T1000 (cell line): ENCODE measurements around the gene MAN2A1.
"Not testable (repeated sequence)": the region's sequence is repeated elsewhere in the genome, so short reads cannot be mapped to it uniquely, and the experiment has no call there.

Experiments
- DNase-seq: peaks from one replicate; lab custom pipeline; 2025; ENCODE audit warnings: mixed read lengths; lab: John Stamatoyannopoulos, UW

The MAN2A1 gene

GRCh38 chr5:109755761-109756160 is 66.0 kb downstream of the MAN2A1 start:
- DNase-seq = no peak

- DNase-seq = no peak
These were observed 66.9 kb downstream of the MAN2A1 start for GRCh38 chr5:109756543-109757185.

GRCh38 chr5:109757490-109757889 is 67.8 kb downstream of the MAN2A1 start:
- DNase-seq = no peak

- no peak for DNase-seq
These were observed 69.6 kb downstream of the MAN2A1 start for GRCh38 chr5:109759306-109759705.

GRCh38 chr5:109760130-109760529 is 70.4 kb downstream of the MAN2A1 start:
- DNase-seq = not testable (repeated sequence)

- no peak for DNase-seq
These were observed 73.1 kb downstream of the MAN2A1 start for GRCh38 chr5:109762821-109763220.

- no peak for DNase-seq
These were observed 77.7 kb downstream of the MAN2A1 start for GRCh38 chr5:109767184-109767995.

- no peak for DNase-seq
These were observed 78.3 kb downstream of the MAN2A1 start for GRCh38 chr5:109767997-109768396.

- no peak for DNase-seq
These were observed 80.0 kb downstream of the MAN2A1 start for GRCh38 chr5:109769597-109770291.

GRCh38 chr5:109775130-109775529 is 85.4 kb downstream of the MAN2A1 start:
- DNase-seq = no peak

- DNase-seq = no peak
These were observed 89.5 kb downstream of the MAN2A1 start for GRCh38 chr5:109779036-109779735.

- no peak for DNase-seq
These were observed 95.0 kb downstream of the MAN2A1 start for GRCh38 chr5:109784687-109785086.

- no peak for DNase-seq
These were observed 96.6 kb downstream of the MAN2A1 start for GRCh38 chr5:109786206-109786855.

- DNase-seq = no peak
These were observed 98.9 kb downstream of the MAN2A1 start for GRCh38 chr5:109788596-109788995.

GRCh38 chr5:109792613-109793012 is 102.9 kb downstream of the MAN2A1 start:
- no peak for DNase-seq

- no peak for DNase-seq
These were observed 114.1 kb downstream of the MAN2A1 start for GRCh38 chr5:109803854-109804253.

- DNase-seq = no peak
These were observed 115.7 kb downstream of the MAN2A1 start for GRCh38 chr5:109805472-109805871.

- DNase-seq = no peak
These were observed 116.2 kb downstream of the MAN2A1 start for GRCh38 chr5:109805883-109806282.

GRCh38 chr5:109812698-109813097 is 123.0 kb downstream of the MAN2A1 start:
- DNase-seq = no peak

GRCh38 chr5:109816732-109817131 is 127.0 kb downstream of the MAN2A1 start:
- no peak for DNase-seq

- DNase-seq = no peak
These were observed 130.2 kb downstream of the MAN2A1 start for GRCh38 chr5:109819878-109820277.

- DNase-seq = no peak
These were observed 133.9 kb downstream of the MAN2A1 start for GRCh38 chr5:109823597-109823996.
